Measurements from ENCODE around the gene SERPINE3.

Gene SERPINE3

GRCh38 chr13:51339354-51339753 lies at the start of gene SERPINE3:
TSS of gene SERPINE3 (plus strand) at chr13:51339691. CDS start at chr13:51341092, 1,401 bp downstream.
- DNase-seq (ENCODE audit: low read depth): no peak

- no peak for DNase-seq (ENCODE audit: low read depth)
Measured at GRCh38 chr13:51291341-51291740, 48.1 kb upstream of the SERPINE3 start.

- DNase-seq (ENCODE audit: low read depth): no peak
Measured at GRCh38 chr13:51292000-51292565, 47.4 kb upstream of the SERPINE3 start.

- DNase-seq (ENCODE audit: low read depth): no peak
Measured at GRCh38 chr13:51297556-51297955, 41.9 kb upstream of the SERPINE3 start.

GRCh38 chr13:51298812-51299211 lies 40.7 kb upstream of the SERPINE3 start:
- no peak for DNase-seq (ENCODE audit: low read depth)

GRCh38 chr13:51303063-51303552 lies 36.4 kb upstream of the SERPINE3 start:
- DNase-seq (ENCODE audit: low read depth): no peak

GRCh38 chr13:51303882-51304281 lies 35.6 kb upstream of the SERPINE3 start:
- no peak for DNase-seq (ENCODE audit: low read depth)

GRCh38 chr13:51305271-51305967 lies 34.1 kb upstream of the SERPINE3 start:
- DNase-seq (ENCODE audit: low read depth): no peak

GRCh38 chr13:51308781-51309180 lies 30.7 kb upstream of the SERPINE3 start:
- DNase-seq (ENCODE audit: low read depth): no peak

GRCh38 chr13:51311231-51311630 lies 28.3 kb upstream of the SERPINE3 start:
- no peak for DNase-seq (ENCODE audit: low read depth)

- no peak for DNase-seq (ENCODE audit: low read depth)
Measured at GRCh38 chr13:51311957-51312520, 27.5 kb upstream of the SERPINE3 start.

- DNase-seq (ENCODE audit: low read depth): no peak
Measured at GRCh38 chr13:51313619-51314018, 25.9 kb upstream of the SERPINE3 start.

GRCh38 chr13:51317262-51317661 lies 22.2 kb upstream of the SERPINE3 start:
- DNase-seq (ENCODE audit: low read depth): no peak

GRCh38 chr13:51318015-51318414 lies 21.5 kb upstream of the SERPINE3 start:
- DNase-seq (ENCODE audit: low read depth): no peak

GRCh38 chr13:51318876-51319275 lies 20.6 kb upstream of the SERPINE3 start:
- DNase-seq (ENCODE audit: low read depth): no peak

GRCh38 chr13:51321836-51322235 lies 17.7 kb upstream of the SERPINE3 start:
- DNase-seq (ENCODE audit: low read depth): no peak

- no peak for DNase-seq (ENCODE audit: low read depth)
Measured at GRCh38 chr13:51322826-51323225, 16.7 kb upstream of the SERPINE3 start.

- DNase-seq (ENCODE audit: low read depth): no peak
Measured at GRCh38 chr13:51323824-51324511, 15.5 kb upstream of the SERPINE3 start.

- DNase-seq (ENCODE audit: low read depth): no peak
Measured at GRCh38 chr13:51324714-51325420, 14.6 kb upstream of the SERPINE3 start.

- DNase-seq (ENCODE audit: low read depth): no peak
Measured at GRCh38 chr13:51325837-51326236, 13.7 kb upstream of the SERPINE3 start.

- DNase-seq (ENCODE audit: low read depth): no peak
Measured at GRCh38 chr13:51326777-51327176, 12.7 kb upstream of the SERPINE3 start.

GRCh38 chr13:51327961-51328360 lies 11.5 kb upstream of the SERPINE3 start:
- DNase-seq (ENCODE audit: low read depth): no peak

Data from HS-27A (cell line).